ENCODE data around the gene ARAP3. TPM values are rescaled to one million over a fixed set of nuclear protein-coding genes. Genes with fewer than 3 reads are reported as not detected.

Gene ARAP3
- total and polyA plus RNA-seq, 9 of the 15 experiments (the other 6 are each of a cell fraction or from before 2014, with no cell fraction given) = 0.83 to 25.7 (median 6.4) TPM

- TF ChIP-seq ZNF655 (CRISPR knock-in tag; IDR thresholded peaks at IDR 0.05) (no peak), ATF7 (IDR thresholded peaks at IDR 0.05) (0 out of 2 replicates have a peak, but pooled peaks have one; percentile 32), TFAM (CRISPR knock-in tag; conservative IDR thresholded peaks at IDR 0.05) (no peak), CTCFL (IDR thresholded peaks at IDR 0.05; ENCODE audit: borderline replicate concordance, insufficient read depth, low read depth, low read length, poor library complexity, severe bottlenecking) (no peak), ZNF583 (CRISPR knock-in tag; IDR thresholded peaks at IDR 0.05) (no peak), PML (IDR thresholded peaks at IDR 0.05; ENCODE audit: low read length) (peak; percentile 51; the same call in 1 of the 2 replicates), MEF2A (IDR thresholded peaks at IDR 0.05; ENCODE audit: control insufficient read depth, low read depth, low read length) (no peak), BACH1 (tag; IDR thresholded peaks at IDR 0.05) (no peak), ZNF407 (IDR thresholded peaks at IDR 0.05; ENCODE audit: low read depth) (0 out of 2 replicates have a peak, but pooled peaks have one; percentile 14), NCOA1 (IDR thresholded peaks at IDR 0.05; ENCODE audit: low read depth) (no peak), E2F6 (IDR thresholded peaks at IDR 0.05; ENCODE audit: borderline replicate concordance in 1 of 2, extremely low read depth in 1 of 2, insufficient read depth in 1 of 2, insufficient read length in 1 of 2, low read depth in 1 of 2, low read length in 1 of 2, poor library complexity in 1 of 2, severe bottlenecking in 1 of 2) (peak in 1 of 2 experiments; percentile 32), GMEB1 (CRISPR knock-in tag; IDR thresholded peaks at IDR 0.05) (peak; percentile 97)
These were observed 45.5 kb downstream of the ARAP3 start, which contains the start of the genes HDAC3 and RELL2 (continued) for GRCh38 chr5:141636413-141637122.

All from K562 (cell line).